IMR-90 (cell line): ENCODE data around the gene DTD1. TPM values are rescaled to one million over a fixed set of nuclear protein-coding genes. Genes with fewer than 3 reads are reported as not detected.

ENCODE experiments used
- ATAC-seq: fragments of 200-7000 bp; cut with Tn5 transposase; 2 replicates; pipeline ENCODE4 v1.9.1; 2020; ENCODE audit warnings: low read depth, mild to moderate bottlenecking, moderate library complexity
- BruUV-seq: library from RNA; stranded (reverse); fragments of 400-500 nt; replicated peaks from 2 replicates; lab custom pipeline; 2021; lab: Mats Ljungman, UMichigan
- CTCF ChIA-PET: fragments of 300-600 bp; formaldehyde crosslinking; extraction: SDS; loops from one replicate; lab custom pipeline; 2021; ENCODE audit warnings: antibody characterized with exemption; lab: Yijun Ruan, JAX
- POLR2A ChIA-PET: fragments of 300-600 bp; sonication (Branson Sonifier 250); formaldehyde crosslinking; loops from one replicate; lab custom pipeline; 2022; ENCODE audit warnings: antibody characterized with exemption; ENCODE audit not compliant: unreplicated experiment; lab: Charles Lee
- DNase-seq: peaks from one replicate; pipeline ENCODE4 v3.0.0; 2013
- H2AFZ ChIP-seq: replicated peaks from 2 replicates; pipeline ENCODE3; 2013; ENCODE audit warnings: low read length, mild to moderate bottlenecking; ENCODE audit not compliant: poor library complexity
- H2AK5ac ChIP-seq: 2 replicates; pipeline ENCODE4 v1.6.1; 2013; ENCODE audit warnings: low read depth, low read length, inconsistent platforms
- H2AK9ac ChIP-seq: replicated peaks from 2 replicates; pipeline ENCODE3; 2013; ENCODE audit warnings: mild to moderate bottlenecking, low read depth, low read length, moderate library complexity; ENCODE audit not compliant: poor library complexity
- H2BK120ac ChIP-seq: 2 replicates; pipeline ENCODE4 v1.6.1; 2013; ENCODE audit warnings: low read depth, low read length, inconsistent platforms
- H2BK15ac ChIP-seq: 3 replicates; pipeline ENCODE4 v1.6.1; 2013; ENCODE audit warnings: low read depth, low read length, inconsistent platforms
- H2BK20ac ChIP-seq: 2 replicates; pipeline ENCODE4 v1.6.1; 2013; ENCODE audit warnings: low read depth, mild to moderate bottlenecking, inconsistent platforms, low read length, moderate library complexity
- H2BK5ac ChIP-seq: 2 replicates; pipeline ENCODE4 v1.6.1; 2013; ENCODE audit warnings: mild to moderate bottlenecking, low read depth, low read length, inconsistent platforms; ENCODE audit not compliant: poor library complexity, severe bottlenecking
- H3K14ac ChIP-seq: replicated peaks from 2 replicates; pipeline ENCODE4 v1.6.1; 2013; ENCODE audit warnings: low read depth, low read length, inconsistent platforms
- H3K18ac ChIP-seq: 2 replicates; pipeline ENCODE4 v1.6.1; 2013; ENCODE audit warnings: low read depth, low read length, control low read depth
- H3K23ac ChIP-seq: 2 replicates; pipeline ENCODE4 v1.6.1; 2013; ENCODE audit warnings: low read depth, low read length, inconsistent platforms
- H3K27ac ChIP-seq: 2 replicates; pipeline ENCODE4 v1.5.1; 2013; ENCODE audit warnings: mild to moderate bottlenecking, control low read depth, low read length; ENCODE audit not compliant: insufficient read depth
- H3K27me3 ChIP-seq: 2 replicates; pipeline ENCODE4 v1.6.1; 2013; ENCODE audit warnings: low read length; ENCODE audit not compliant: control insufficient read depth, insufficient read depth
- H3K36me3 ChIP-seq: 2 replicates; pipeline ENCODE4 v1.6.1; 2013; ENCODE audit warnings: low read length, mixed read lengths; ENCODE audit not compliant: control insufficient read depth, insufficient read depth
- H3K4ac ChIP-seq: 2 replicates; pipeline ENCODE4 v1.6.1; 2013; ENCODE audit warnings: low read depth, low read length, inconsistent platforms
- H3K4me1 ChIP-seq: 2 replicates; pipeline ENCODE4 v1.6.1; 2013; ENCODE audit warnings: low read length, mixed read lengths; ENCODE audit not compliant: control insufficient read depth, insufficient read depth
- H3K4me2 ChIP-seq: 2 replicates; pipeline ENCODE4 v1.6.1; 2013; ENCODE audit warnings: low read depth, mild to moderate bottlenecking, control low read depth, low read length, moderate library complexity
- H3K4me3 ChIP-seq: 2 replicates; pipeline ENCODE4 v1.5.1; 2013; ENCODE audit warnings: low read depth, mild to moderate bottlenecking, control low read depth, low read length, moderate library complexity; ENCODE audit not compliant: insufficient read depth
- H3K56ac ChIP-seq: 2 replicates; pipeline ENCODE4 v1.6.1; 2013; ENCODE audit warnings: low read length, inconsistent platforms; ENCODE audit not compliant: insufficient read depth; ENCODE audit errors: extremely low read depth
- H3K79me1 ChIP-seq, 2 experiments: 2 replicates each; pipeline ENCODE4 v1.6.1; 2013; ENCODE audit warnings: low read length in 2 of 2, inconsistent platforms in 1 of 2, low read depth in 1 of 2
- H3K9ac ChIP-seq: 2 replicates; pipeline ENCODE4 v1.6.1; 2013; ENCODE audit warnings: low read depth, low read length, control low read depth
- H3K9me1 ChIP-seq: 2 replicates; pipeline ENCODE4 v1.6.1; 2013; ENCODE audit warnings: low read length, inconsistent platforms; ENCODE audit not compliant: insufficient read depth
- H3K9me3 ChIP-seq: 2 replicates; pipeline ENCODE4 v1.6.1; 2013; ENCODE audit warnings: low read length; ENCODE audit not compliant: control insufficient read depth, insufficient read depth
- H4K20me1 ChIP-seq: 2 replicates; pipeline ENCODE4 v1.6.1; 2013; ENCODE audit warnings: low read length, inconsistent platforms; ENCODE audit not compliant: insufficient read depth
- H4K5ac ChIP-seq: 2 replicates; pipeline ENCODE4 v1.6.1; 2013; ENCODE audit warnings: mild to moderate bottlenecking, low read depth, low read length, control low read depth
- H4K8ac ChIP-seq, 2 experiments: 2 replicates each; pipeline ENCODE4 v1.6.1; 2013; ENCODE audit warnings: low read depth in 2 of 2, low read length in 2 of 2, control low read depth in 1 of 2, inconsistent platforms in 1 of 2
- H4K91ac ChIP-seq: 2 replicates; pipeline ENCODE4 v1.6.1; 2013; ENCODE audit warnings: low read depth, low read length, inconsistent platforms; ENCODE audit not compliant: insufficient read depth
- BHLHE40 ChIP-seq: fragments of 150-350 bp; IDR thresholded peaks from 2 replicates; pipeline ENCODE4 v1.6.1; 2016; ENCODE audit warnings: mild to moderate bottlenecking, low read depth, low read length
- CEBPB ChIP-seq: IDR thresholded peaks from 2 replicates; pipeline ENCODE4 v1.6.1; 2012; ENCODE audit warnings: low read depth, low read length, improper control_type of control experiment
- CTCF ChIP-seq: conservative IDR thresholded peaks from 2 replicates; pipeline ENCODE4 v1.5.1; 2012; ENCODE audit warnings: mild to moderate bottlenecking, low read depth, low read length, improper control_type of control experiment
- FOS ChIP-seq: fragments of 150-350 bp; IDR thresholded peaks from 2 replicates; pipeline ENCODE4 v1.6.1; 2016; ENCODE audit warnings: low read depth, low read length
- NFE2L2 ChIP-seq: fragments of 150-350 bp; IDR thresholded peaks from 2 replicates; pipeline ENCODE4 v1.6.1; 2016; ENCODE audit warnings: low read depth, mild to moderate bottlenecking, low read length
- POLR2A ChIP-seq: IDR thresholded peaks from 2 replicates; pipeline ENCODE4 v1.6.1; 2012; ENCODE audit warnings: mild to moderate bottlenecking, low read depth, low read length
- RAD21 ChIP-seq: IDR thresholded peaks from 2 replicates; pipeline ENCODE4 v1.6.1; 2012; ENCODE audit warnings: low read length, improper control_type of control experiment
- RCOR1 ChIP-seq: IDR thresholded peaks from 2 replicates; pipeline ENCODE4 v1.6.1; 2012; ENCODE audit warnings: mild to moderate bottlenecking, low read length, improper control_type of control experiment; ENCODE audit not compliant: insufficient replicate concordance
- SMC3 ChIP-seq: fragments of 150-350 bp; IDR thresholded peaks from 2 replicates; pipeline ENCODE4 v1.6.1; 2016; ENCODE audit warnings: low read depth, mild to moderate bottlenecking, antibody characterized with exemption, low read length, moderate library complexity
- USF2 ChIP-seq: fragments of 150-350 bp; IDR thresholded peaks from 2 replicates; pipeline ENCODE4 v1.6.1; 2017; ENCODE audit warnings: mild to moderate bottlenecking, antibody characterized with exemption, low read length, low read depth
- WGBS, 2 experiments: methylation state at CpG; one replicate each; pipeline versions ENCODE4 v1.1.5 to v1.1.7; 2013; ENCODE audit warnings: missing lambda C conversion rate in 2 of 2; ENCODE audit not compliant: insufficient read length in 1 of 2; ENCODE audit errors: extremely low coverage in 2 of 2; 5-methylcytosine and 5-hydroxymethylcytosine counted together
- dilution Hi-C: fragments of 300-500 bp; cut with HindIII; formaldehyde crosslinking; loops from one replicate; pipeline ENCODE4 v1.14.3; 2018; ENCODE audit warnings: low sequenced_read_pairs; ENCODE audit not compliant: unreplicated experiment
- in situ Hi-C: fragments of 300-500 bp; cut with MboI; formaldehyde crosslinking; loops from 3 replicates; pipeline ENCODE4 v1.14.3; 2019; ENCODE audit warnings: low sequenced_read_pairs, inconsistent platforms, mixed read lengths
- intact Hi-C: fragments of 100-400 bp; cut with micrococcal nuclease; formaldehyde crosslinking; loops from 2 replicates; pipeline ENCODE4 v1.10.0; 2022
- polyA plus RNA-seq, 3 experiments: library from polyadenylated mRNA; depleted of rRNA; stranded (reverse); fragments of >200 nt; gene quantifications; 2 replicates each; pipeline ENCODE4 v1.2.3, GENCODE V29; 2012; ENCODE audit warnings: low replicate concordance in 1 of 3
- total RNA-seq: library from RNA; depleted of rRNA; stranded (reverse); fragments of >200 nt; gene quantifications from 2 replicates; pipeline ENCODE4 v1.2.3, GENCODE V29; 2012

The DTD1 gene
- total and polyA plus RNA-seq, 2 of the 4 experiments (the other 2 are of a cell fraction): 73.1 to 101 TPM

GRCh38 chr20:18678549-18679419 is 90.9 kb downstream of the DTD1 start:
- Histone ChIP-seq H3K4me3 (no peak overlapping the region), H3K9ac (no peak overlapping the region), H2AK9ac (no peak overlapping the region), H3K27ac (no peak overlapping the region), H3K56ac (no peak overlapping the region), H2BK5ac (no peak overlapping the region), H2BK15ac (no peak overlapping the region), H3K4me2 (no peak overlapping the region), H2AFZ (no peak overlapping the region), H4K91ac (no peak overlapping the region), H2BK20ac (no peak overlapping the region), H4K8ac (no peak overlapping the region), H3K4ac (no peak overlapping the region), H3K9me1 (peaks cover 3% of the 10 kb centered on the region; the same call in 1 of the 2 replicates), H4K20me1 (no peaks in the 10 kb centered on the region; the same call in 1 of the 2 replicates), H3K23ac (no peak overlapping the region), H3K9me3 (no peaks in the 10 kb centered on the region), H3K36me3 (no peaks in the 10 kb centered on the region), H4K5ac (no peak overlapping the region), H3K18ac (no peak overlapping the region), H3K27me3 (no peaks in the 10 kb centered on the region), H2BK120ac (no peak overlapping the region), H3K79me1 (peaks cover 7 to 11% of the 10 kb centered on the region in 2 experiments; a peak in 3 of 4 replicates), H3K14ac (no peak overlapping the region), H3K4me1 (no peaks in the 10 kb centered on the region), H2AK5ac (no peak overlapping the region)
- WGBS, 2 experiments: no CpG with 5 or more reads among the region's 10 CpGs
- ChIA-PET CTCF (no interaction called here), POLR2A (no interaction called here)
- in situ Hi-C loops (no loop called here), dilution Hi-C loops (no loop called here), intact Hi-C loops (no loop called here)
- peak; percentile 39 for DNase-seq
- ATAC-seq: no peak
- no peak for TF ChIP-seq FOS
- TF ChIP-seq RCOR1: no peak
- TF ChIP-seq NFE2L2: no peak
- TF ChIP-seq BHLHE40: no peak
- TF ChIP-seq CEBPB: no peak
- no peak for TF ChIP-seq POLR2A
- TF ChIP-seq SMC3: no peak
- no peak for TF ChIP-seq USF2
- TF ChIP-seq CTCF: no peak
- no peak for TF ChIP-seq RAD21
- no TSS peak for BruUV-seq
